Measurements from ENCODE around the gene KIAA1671.

KIAA1671 gene

GRCh38 chr22:25083056-25083806 is 130.7 kb downstream of the KIAA1671 start:
- no peak overlapping the region for H3K27ac ChIP-seq
- no peak for DNase-seq (ENCODE audit: low read depth, low spot score)

GRCh38 chr22:25083807-25084200 is 131.3 kb downstream of the KIAA1671 start:
- no peak for DNase-seq (ENCODE audit: low read depth, low spot score)

GRCh38 chr22:25084405-25085107 is 132.0 kb downstream of the KIAA1671 start:
- DNase-seq (ENCODE audit: low read depth, low spot score): no peak
- no peak overlapping the region for H3K27ac ChIP-seq

More at GRCh38 chr22:25083807-25084200, 131.3 kb downstream of the KIAA1671 start:
- H3K27ac ChIP-seq: no peak overlapping the region

GRCh38 chr22:25085156-25085555 is 132.6 kb downstream of the KIAA1671 start:
- no peak overlapping the region for H3K27ac ChIP-seq
- no peak for DNase-seq (ENCODE audit: low read depth, low spot score)

GRCh38 chr22:25085930-25086901 is 133.7 kb downstream of the KIAA1671 start:
- no peak for DNase-seq (ENCODE audit: low read depth, low spot score)
- no peak overlapping the region for H3K27ac ChIP-seq

GRCh38 chr22:25086902-25087282 is 134.4 kb downstream of the KIAA1671 start:
- H3K27ac ChIP-seq: no peak overlapping the region
- DNase-seq (ENCODE audit: low read depth, low spot score): no peak

- DNase-seq (ENCODE audit: low read depth, low spot score): no peak
- no peak overlapping the region for H3K27ac ChIP-seq
Measured at GRCh38 chr22:25090225-25090890, 137.8 kb downstream of the KIAA1671 start.

GRCh38 chr22:25091458-25091857 is 138.9 kb downstream of the KIAA1671 start:
- DNase-seq (ENCODE audit: low read depth, low spot score): no peak
- no peak overlapping the region for H3K27ac ChIP-seq

GRCh38 chr22:25092119-25092518 is 139.6 kb downstream of the KIAA1671 start:
- H3K27ac ChIP-seq: no peak overlapping the region
- no peak for DNase-seq (ENCODE audit: low read depth, low spot score)

GRCh38 chr22:25094579-25094978 is 142.1 kb downstream of the KIAA1671 start:
- H3K27ac ChIP-seq: no peak overlapping the region
- no peak for DNase-seq (ENCODE audit: low read depth, low spot score)

GRCh38 chr22:25095869-25096268 is 143.4 kb downstream of the KIAA1671 start:
- no peak overlapping the region for H3K27ac ChIP-seq
- no peak for DNase-seq (ENCODE audit: low read depth, low spot score)

- no peak overlapping the region for H3K27ac ChIP-seq
- DNase-seq (ENCODE audit: low read depth, low spot score): no peak
Measured at GRCh38 chr22:25096638-25097405, 144.3 kb downstream of the KIAA1671 start.

- no peak for DNase-seq (ENCODE audit: low read depth, low spot score)
- H3K27ac ChIP-seq: no peak overlapping the region
Measured at GRCh38 chr22:25098445-25099081, 146.0 kb downstream of the KIAA1671 start.

- H3K27ac ChIP-seq: no peak overlapping the region
- DNase-seq (ENCODE audit: low read depth, low spot score): no peak
Measured at GRCh38 chr22:25099202-25099601, 146.7 kb downstream of the KIAA1671 start.

- no peak overlapping the region for H3K27ac ChIP-seq
- DNase-seq (ENCODE audit: low read depth, low spot score): no peak
Measured at GRCh38 chr22:25100402-25100801, 147.9 kb downstream of the KIAA1671 start.

- no peak overlapping the region for H3K27ac ChIP-seq
- DNase-seq (ENCODE audit: low read depth, low spot score): no peak
Measured at GRCh38 chr22:25100948-25101347, 148.4 kb downstream of the KIAA1671 start.

- DNase-seq (ENCODE audit: low read depth, low spot score): no peak
- no peak overlapping the region for H3K27ac ChIP-seq
Measured at GRCh38 chr22:25101501-25101900, 149.0 kb downstream of the KIAA1671 start.

- no peak for DNase-seq (ENCODE audit: low read depth, low spot score)
- no peak overlapping the region for H3K27ac ChIP-seq
Measured at GRCh38 chr22:25101986-25102385, 149.5 kb downstream of the KIAA1671 start.

- H3K27ac ChIP-seq: no peak overlapping the region
- no peak for DNase-seq (ENCODE audit: low read depth, low spot score)
Measured at GRCh38 chr22:25102722-25103121, 150.2 kb downstream of the KIAA1671 start.
